Liver (tissue), 9 donors: ENCODE data around the gene CD28. TPM values are rescaled to one million over a fixed set of nuclear protein-coding genes. Genes with fewer than 3 reads are reported as not detected.

ENCODE experiments used
- DNase-seq: peaks from one replicate; pipeline ENCODE4 v3.0.0-alpha.2; 2017; ENCODE audit warnings: low spot score
- H3K27ac ChIP-seq, 2 donors: one replicate each; pipeline ENCODE4 v1.7.0; 2013; ENCODE audit warnings: inconsistent platforms in 2 of 2, low read length in 2 of 2, control low read depth in 1 of 2, low read depth in 1 of 2, mild to moderate bottlenecking in 1 of 2
- H3K27me3 ChIP-seq, 4 donors: one replicate each; pipeline versions ENCODE4 v1.6.1 to v1.7.0; 2013; ENCODE audit warnings: low read length in 3 of 4, inconsistent platforms in 1 of 4, mild to moderate bottlenecking in 1 of 4, moderate library complexity in 1 of 4; ENCODE audit not compliant: control insufficient read depth in 4 of 4, insufficient read depth in 4 of 4
- H3K36me3 ChIP-seq, 4 donors: one replicate each; pipeline versions ENCODE4 v1.6.1 to v1.7.0; 2013; ENCODE audit warnings: low read length in 3 of 4, mild to moderate bottlenecking in 3 of 4, low read depth in 1 of 4, moderate library complexity in 1 of 4; ENCODE audit not compliant: control insufficient read depth in 4 of 4, insufficient read depth in 3 of 4
- H3K4me1 ChIP-seq, 4 donors: one replicate each; pipeline versions ENCODE4 v1.6.1 to v1.7.0; 2013; ENCODE audit warnings: low read length in 3 of 4, mild to moderate bottlenecking in 3 of 4, moderate library complexity in 1 of 4; ENCODE audit not compliant: control insufficient read depth in 4 of 4, insufficient read depth in 4 of 4
- H3K4me3 ChIP-seq, 3 donors: one replicate each; pipeline versions ENCODE4 v1.6.1 to v1.7.0; 2013; ENCODE audit warnings: low read length in 3 of 3, control low read depth in 1 of 3, low read depth in 1 of 3, mild to moderate bottlenecking in 1 of 3
- H3K9ac ChIP-seq, 2 donors: one replicate each; pipeline ENCODE4 v1.7.0; 2013; ENCODE audit warnings: low read length in 2 of 2, mild to moderate bottlenecking in 2 of 2, moderate library complexity in 2 of 2, control low read depth in 1 of 2, low read depth in 1 of 2
- H3K9me3 ChIP-seq, 4 donors: one replicate each; pipeline versions ENCODE4 v1.6.1 to v1.7.0; 2013; ENCODE audit warnings: low read length in 3 of 4; ENCODE audit not compliant: control insufficient read depth in 4 of 4
- ATF3 ChIP-seq: IDR thresholded peaks from 2 replicates; pipeline ENCODE4 v1.6.1; 2016; ENCODE audit warnings: antibody characterized with exemption
- EGR1 ChIP-seq, 2 donors: IDR thresholded peaks; 2 replicates each; pipeline ENCODE4 v1.6.1; 2016 to 2018; ENCODE audit warnings: antibody characterized with exemption in 2 of 2, low read depth in 2 of 2
- FOXA1 ChIP-seq: IDR thresholded peaks from 2 replicates; pipeline ENCODE4 v1.6.1; 2016; ENCODE audit warnings: antibody characterized with exemption
- FOXA2 ChIP-seq: IDR thresholded peaks from 2 replicates; pipeline ENCODE4 v1.6.1; 2016; ENCODE audit warnings: antibody characterized with exemption
- GABPA ChIP-seq, 2 donors: IDR thresholded peaks in 1 of 2; conservative IDR thresholded peaks in 1 of 2; 2 replicates each; pipeline ENCODE4 v1.6.1; 2016; ENCODE audit warnings: antibody characterized with exemption in 2 of 2, mild to moderate bottlenecking in 1 of 2, moderate library complexity in 1 of 2
- HNF4A ChIP-seq, 2 donors: conservative IDR thresholded peaks; 2 replicates each; pipeline ENCODE4 v1.6.1; 2016; ENCODE audit warnings: antibody characterized with exemption in 2 of 2, mild to moderate bottlenecking in 2 of 2
- HNF4G ChIP-seq: IDR thresholded peaks from 2 replicates; pipeline ENCODE4 v1.6.1; 2016; ENCODE audit warnings: antibody characterized with exemption
- JUND ChIP-seq, 2 donors: IDR thresholded peaks; 2 replicates each; pipeline ENCODE4 v1.6.1; 2016; ENCODE audit warnings: antibody characterized with exemption in 2 of 2
- NR2F2 ChIP-seq: IDR thresholded peaks from 2 replicates; pipeline ENCODE4 v1.6.1; 2016; ENCODE audit warnings: antibody characterized with exemption
- RAD21 ChIP-seq, 2 donors: IDR thresholded peaks; 2 replicates each; pipeline ENCODE4 v1.6.1; 2016; ENCODE audit warnings: antibody characterized with exemption in 2 of 2, mild to moderate bottlenecking in 2 of 2
- REST ChIP-seq: IDR thresholded peaks from 2 replicates; pipeline ENCODE4 v1.6.1; 2016; ENCODE audit warnings: antibody characterized with exemption, mild to moderate bottlenecking
- RXRA ChIP-seq, 2 donors: IDR thresholded peaks; 2 replicates each; pipeline ENCODE4 v1.6.1; 2017 to 2018; ENCODE audit warnings: antibody characterized with exemption in 2 of 2, mild to moderate bottlenecking in 1 of 2
- SP1 ChIP-seq: IDR thresholded peaks from 2 replicates; pipeline ENCODE4 v1.6.1; 2018; ENCODE audit warnings: antibody characterized with exemption, mild to moderate bottlenecking
- TAF1 ChIP-seq: conservative IDR thresholded peaks from 2 replicates; pipeline ENCODE4 v1.6.1; 2016; ENCODE audit warnings: antibody characterized with exemption, mild to moderate bottlenecking
- YY1 ChIP-seq: IDR thresholded peaks from 2 replicates; pipeline ENCODE4 v1.6.1; 2016; ENCODE audit warnings: antibody characterized with exemption, mild to moderate bottlenecking
- ZBTB33 ChIP-seq: IDR thresholded peaks from 2 replicates; pipeline ENCODE4 v1.6.1; 2016; ENCODE audit warnings: antibody characterized with exemption
- polyA plus RNA-seq, 2 donors: library from polyadenylated mRNA; stranded (reverse) in 1 of 2; unstranded in 1 of 2; fragments of 200-250 nt in 1 of 2; fragments of >200 nt in 1 of 2; fragmentation: Nextera tagmentation in 1 of 2; extraction: Ambion mirVana in 1 of 2; gene quantifications; one replicate each; pipeline versions ENCODE4 v1.2.1 to v1.2.3, GENCODE V29; 2013 to 2015
- total RNA-seq, 2 donors: library from RNA; depleted of rRNA; stranded (reverse); fragments of >200 nt; gene quantifications; one replicate each; pipeline ENCODE4 v1.2.3, GENCODE V29; 2014
- TF ChIP-seq, protein P1 (sequence below): IDR thresholded peaks from 2 replicates; pipeline ENCODE4 v1.6.1; 2016; ENCODE audit warnings: antibody characterized with exemption
- TF ChIP-seq, protein P2 (sequence below): fragments of 150-350 bp; IDR thresholded peaks from 2 replicates; pipeline ENCODE4 v1.5.1; 2017; ENCODE audit warnings: improper control_type of control experiment, low read depth, low read length; ENCODE audit not compliant: missing input control
- donor health status: healthy.
- donor health status: healthy.
- donor health status: healthy.
- donor health status: healthy.
- donor health status: healthy.

CD28 gene
- total and polyA plus RNA-seq, 4 donors, result 0.08 to 0.93 (median 0.33) TPM

GRCh38 chr2:203662951-203663350 lies 43.5 kb upstream of the CD28 start:
- no peaks in the 10 kb centered on the region for H3K27me3 ChIP-seq
- no peaks in the 10 kb centered on the region for H3K9me3 ChIP-seq
- DNase-seq, result no peak
- H3K4me1 ChIP-seq, result peaks cover 0 to 2% (median 0%) of the 10 kb centered on the region in 4 donors
- no peak overlapping the region for H3K27ac ChIP-seq
- TF ChIP-seq RXRA (IDR thresholded peaks at IDR 0.05) (no peak), HNF4G (no peak), SP1 (no peak), ATF3 (no peak), HNF4A (conservative IDR thresholded peaks at IDR 0.05) (no peak), YY1 (no peak), FOXA1 (no peak), JUND (IDR thresholded peaks at IDR 0.05) (no peak), NR2F2 (no peak), ZBTB33 (no peak), EGR1 (IDR thresholded peaks at IDR 0.05; ENCODE audit: low read depth in 2 of 2) (no peak), REST (no peak), FOXA2 (no peak), GABPA (IDR thresholded peaks at IDR 0.05 in 1 of 2, conservative IDR thresholded peaks at IDR 0.05 in 1 of 2) (no peak), RAD21 (IDR thresholded peaks at IDR 0.05) (no peak), TAF1 (no peak)
- TF ChIP-seq, protein P1, sequence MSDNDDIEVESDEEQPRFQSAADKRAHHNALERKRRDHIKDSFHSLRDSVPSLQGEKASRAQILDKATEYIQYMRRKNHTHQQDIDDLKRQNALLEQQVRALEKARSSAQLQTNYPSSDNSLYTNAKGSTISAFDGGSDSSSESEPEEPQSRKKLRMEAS, result no peak
- TF ChIP-seq, protein P2, sequence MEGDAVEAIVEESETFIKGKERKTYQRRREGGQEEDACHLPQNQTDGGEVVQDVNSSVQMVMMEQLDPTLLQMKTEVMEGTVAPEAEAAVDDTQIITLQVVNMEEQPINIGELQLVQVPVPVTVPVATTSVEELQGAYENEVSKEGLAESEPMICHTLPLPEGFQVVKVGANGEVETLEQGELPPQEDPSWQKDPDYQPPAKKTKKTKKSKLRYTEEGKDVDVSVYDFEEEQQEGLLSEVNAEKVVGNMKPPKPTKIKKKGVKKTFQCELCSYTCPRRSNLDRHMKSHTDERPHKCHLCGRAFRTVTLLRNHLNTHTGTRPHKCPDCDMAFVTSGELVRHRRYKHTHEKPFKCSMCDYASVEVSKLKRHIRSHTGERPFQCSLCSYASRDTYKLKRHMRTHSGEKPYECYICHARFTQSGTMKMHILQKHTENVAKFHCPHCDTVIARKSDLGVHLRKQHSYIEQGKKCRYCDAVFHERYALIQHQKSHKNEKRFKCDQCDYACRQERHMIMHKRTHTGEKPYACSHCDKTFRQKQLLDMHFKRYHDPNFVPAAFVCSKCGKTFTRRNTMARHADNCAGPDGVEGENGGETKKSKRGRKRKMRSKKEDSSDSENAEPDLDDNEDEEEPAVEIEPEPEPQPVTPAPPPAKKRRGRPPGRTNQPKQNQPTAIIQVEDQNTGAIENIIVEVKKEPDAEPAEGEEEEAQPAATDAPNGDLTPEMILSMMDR, result no peak
- H3K9ac ChIP-seq, result no peak overlapping the region
- H3K36me3 ChIP-seq, result no peaks in the 10 kb centered on the region
- no peak overlapping the region for H3K4me3 ChIP-seq
